ENCODE results near the gene TSHZ2. TPM values are rescaled to one million over a fixed set of nuclear protein-coding genes. Genes with fewer than 3 reads are reported as not detected.

TSHZ2 gene
- total RNA-seq, 1 experiment from 2014 or later: 2.3 TPM

GRCh38 chr20:53149148-53149889 lies 177.2 kb downstream of the TSHZ2 start:
- H3K4me3 Mint-ChIP-seq (ENCODE audit: unreplicated experiment): no peak overlapping the region
- H3K4me1 Mint-ChIP-seq (ENCODE audit: insufficient read depth, unreplicated experiment): no peaks in the 10 kb centered on the region
- ChIA-PET CTCF (interaction anchor here (0.5 to 2.1 kb wide), 6 partner anchors 12 to 429 kb away, joined by 3 to 6 read pairs (median 3); no protein-coding TSS in a partner anchor), POLR2A (interaction anchor here (0.8 kb wide), 1 partner anchor 68 kb away, joined by 5 read pairs; no protein-coding TSS in a partner anchor)
- H3K27me3 Mint-ChIP-seq (ENCODE audit: insufficient read depth, unreplicated experiment): no peaks in the 10 kb centered on the region
- DNase-seq (ENCODE audit: unreplicated experiment): no peak
- intact Hi-C loops (cut with micrococcal nuclease): no loop called here
- no peaks in the 10 kb centered on the region for H3K9me3 Mint-ChIP-seq (ENCODE audit: unreplicated experiment)
- BruUV-seq (replicated peaks): no TSS peak
- no peak for TF ChIP-seq CTCF (IDR thresholded peaks at IDR 0.05; ENCODE audit: unreplicated experiment)
- H3K36me3 Mint-ChIP-seq (ENCODE audit: insufficient read depth, unreplicated experiment): no peaks in the 10 kb centered on the region
- no peak overlapping the region for H3K27ac Mint-ChIP-seq (ENCODE audit: low read depth, unreplicated experiment)

GRCh38 chr20:53149890-53150205 lies 177.7 kb downstream of the TSHZ2 start:
- Mint-ChIP-seq H3K27me3 (ENCODE audit: insufficient read depth, unreplicated experiment) (no peaks in the 10 kb centered on the region), H3K36me3 (ENCODE audit: insufficient read depth, unreplicated experiment) (no peaks in the 10 kb centered on the region), H3K27ac (ENCODE audit: low read depth, unreplicated experiment) (no peak overlapping the region), H3K4me1 (ENCODE audit: insufficient read depth, unreplicated experiment) (no peaks in the 10 kb centered on the region), H3K9me3 (ENCODE audit: unreplicated experiment) (no peaks in the 10 kb centered on the region), H3K4me3 (ENCODE audit: unreplicated experiment) (no peak overlapping the region)
- no peak for TF ChIP-seq CTCF (IDR thresholded peaks at IDR 0.05; ENCODE audit: unreplicated experiment)
- intact Hi-C loops (cut with micrococcal nuclease): no loop called here
- ChIA-PET POLR2A (interaction anchor here (0.5 kb wide), 1 partner anchor 173 kb away, joined by 3 read pairs; no protein-coding TSS in a partner anchor), CTCF (interaction anchor here (0.5 to 2.1 kb wide), 5 partner anchors 12 to 1512 kb away, joined by 3 to 6 read pairs (median 5); no protein-coding TSS in a partner anchor)
- BruUV-seq (replicated peaks): no TSS peak
- no peak for DNase-seq (ENCODE audit: unreplicated experiment)

GRCh38 chr20:53150532-53150931 lies 178.4 kb downstream of the TSHZ2 start:
- DNase-seq (ENCODE audit: unreplicated experiment): no peak
- no TSS peak for BruUV-seq (replicated peaks)
- intact Hi-C loops (cut with micrococcal nuclease): no loop called here
- Mint-ChIP-seq H3K27ac (ENCODE audit: low read depth, unreplicated experiment) (no peak overlapping the region), H3K27me3 (ENCODE audit: insufficient read depth, unreplicated experiment) (no peaks in the 10 kb centered on the region), H3K36me3 (ENCODE audit: insufficient read depth, unreplicated experiment) (no peaks in the 10 kb centered on the region), H3K4me3 (ENCODE audit: unreplicated experiment) (no peak overlapping the region), H3K9me3 (ENCODE audit: unreplicated experiment) (no peaks in the 10 kb centered on the region), H3K4me1 (ENCODE audit: insufficient read depth, unreplicated experiment) (no peaks in the 10 kb centered on the region)
- no peak for TF ChIP-seq CTCF (IDR thresholded peaks at IDR 0.05; ENCODE audit: unreplicated experiment)
- POLR2A ChIA-PET: interaction anchor here (0.5 to 0.6 kb wide), 2 partner anchors 65 to 174 kb away, joined by 3 to 4 read pairs; no protein-coding TSS in a partner anchor
- CTCF ChIA-PET: interaction anchor here (0.5 to 2.1 kb wide), 6 partner anchors 11 to 1512 kb away, joined by 3 to 6 read pairs (median 4); no protein-coding TSS in a partner anchor

- Mint-ChIP-seq H3K9me3 (ENCODE audit: unreplicated experiment) (no peaks in the 10 kb centered on the region), H3K4me1 (ENCODE audit: insufficient read depth, unreplicated experiment) (no peaks in the 10 kb centered on the region), H3K27me3 (ENCODE audit: insufficient read depth, unreplicated experiment) (no peaks in the 10 kb centered on the region), H3K4me3 (ENCODE audit: unreplicated experiment) (no peak overlapping the region), H3K27ac (ENCODE audit: low read depth, unreplicated experiment) (no peak overlapping the region), H3K36me3 (ENCODE audit: insufficient read depth, unreplicated experiment) (no peaks in the 10 kb centered on the region)
- intact Hi-C loops (cut with micrococcal nuclease): no loop called here
- ChIA-PET POLR2A (interaction anchor here (0.9 kb wide), 1 partner anchor 78 kb away, joined by 6 read pairs; no protein-coding TSS in a partner anchor), CTCF (interaction anchor here (1.5 kb wide), 1 partner anchor 65 kb away, joined by 5 read pairs; no protein-coding TSS in a partner anchor)
- DNase-seq (ENCODE audit: unreplicated experiment): no peak
- BruUV-seq (replicated peaks): no TSS peak
- no peak for TF ChIP-seq CTCF (IDR thresholded peaks at IDR 0.05; ENCODE audit: unreplicated experiment)
Observed at GRCh38 chr20:53152228-53152627, 180.1 kb downstream of the TSHZ2 start.
